Panc1 (cell line): ENCODE results near the gene TSKS.

ENCODE experiments used
- CTCF ChIP-seq: fragments of 450-650 bp; IDR thresholded peaks from 2 replicates; pipeline ENCODE4 v1.5.1; 2017; ENCODE audit warnings: mild to moderate bottlenecking
- POLR2AphosphoS5 ChIP-seq: IDR thresholded peaks from 2 replicates; pipeline ENCODE4 v1.6.1; 2012; ENCODE audit warnings: mild to moderate bottlenecking, low read depth, low read length, moderate library complexity
- REST ChIP-seq, 2 experiments: IDR thresholded peaks; 2 replicates each; pipeline ENCODE4 v1.6.1; 2011 to 2012; ENCODE audit warnings: low read depth in 2 of 2, control low read depth in 1 of 2, low read length in 1 of 2, mild to moderate bottlenecking in 1 of 2, moderate library complexity in 1 of 2; ENCODE audit not compliant: insufficient read depth in 1 of 2

GRCh38 chr19:49690079-49690655 is 72.9 kb downstream of the TSKS start:
- no peak for TF ChIP-seq POLR2AphosphoS5
- TF ChIP-seq CTCF = no peak
- no peak for TF ChIP-seq REST (IDR thresholded peaks at IDR 0.05; ENCODE audit: insufficient read depth in 1 of 2, low read depth in 2 of 2, low read length in 1 of 2)
